HUDEP-2 (cell line): Measurements from ENCODE around the gene SYCP3.
A peak's percentile ranks its signal among the peaks of the same experiment; 100 is the strongest.
"Not testable (repeated sequence)": the region's sequence is repeated elsewhere in the genome, so short reads cannot be mapped to it uniquely, and the experiment has no call there.

ENCODE experiments used
- DNase-seq, 76 experiments: peaks; one replicate each; lab custom pipeline; 2025; ENCODE audit not compliant: unreplicated experiment in 76 of 76; lab: John Stamatoyannopoulos, UW

Gene SYCP3

GRCh38 chr12:101761350-101761749, 22.1 kb upstream of the SYCP3 start:
- DNase-seq: no peak

- DNase-seq: peak in 16 of 76 experiments; percentile 3 to 42 (median 23)
These were observed 20.3 kb upstream of the SYCP3 start for GRCh38 chr12:101759396-101760047.

- DNase-seq: no peak
These were observed 10.9 kb upstream of the SYCP3 start for GRCh38 chr12:101750152-101750551.

- DNase-seq: no peak
These were observed 10.4 kb upstream of the SYCP3 start for GRCh38 chr12:101749657-101750056.

DNA sequence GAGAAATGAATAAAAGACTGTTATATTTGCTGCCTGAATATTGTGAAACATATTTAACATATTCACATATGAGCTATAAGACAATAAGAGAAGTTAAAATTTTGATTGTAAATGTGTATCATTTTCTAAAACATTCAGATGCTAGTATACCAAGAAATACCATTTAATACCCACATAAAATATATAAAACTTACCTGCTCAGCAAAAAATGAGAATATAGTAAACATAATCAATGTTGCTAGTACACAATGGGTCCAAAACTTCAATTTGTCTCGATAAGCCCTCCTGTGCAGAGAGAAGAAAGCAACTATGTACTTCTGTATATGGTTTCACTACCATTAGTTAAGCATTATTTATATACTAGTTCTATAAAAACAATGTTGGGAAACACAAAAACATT, 9.6 kb upstream of the SYCP3 start:
- no peak for DNase-seq

- DNase-seq: no peak
These were observed 8.4 kb upstream of the SYCP3 start for GRCh38 chr12:101747697-101748096.

- no peak for DNase-seq
These were observed 7.4 kb upstream of the SYCP3 start for GRCh38 chr12:101746661-101747060.

DNA sequence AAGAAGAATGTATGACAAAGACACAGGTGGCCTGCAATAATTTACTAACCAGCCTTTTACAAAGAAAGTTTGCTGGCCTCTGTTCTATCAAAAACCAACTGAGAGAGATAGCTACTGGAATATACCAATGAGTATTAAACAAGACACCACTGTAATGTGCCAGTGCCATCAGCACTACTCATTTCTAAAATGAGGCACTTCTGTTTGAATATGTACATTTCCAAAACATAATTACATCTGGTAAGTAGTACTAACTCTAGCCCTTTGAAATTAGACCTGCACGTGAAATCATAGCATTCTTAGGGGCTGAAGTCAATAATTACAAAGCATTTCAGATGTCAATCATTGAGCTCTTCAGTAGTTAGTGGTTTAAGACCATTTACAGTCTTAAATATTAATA, 6.9 kb upstream of the SYCP3 start:
- DNase-seq: no peak

GRCh38 chr12:101745481-101745880, 6.2 kb upstream of the SYCP3 start:
- DNase-seq: no peak

DNA sequence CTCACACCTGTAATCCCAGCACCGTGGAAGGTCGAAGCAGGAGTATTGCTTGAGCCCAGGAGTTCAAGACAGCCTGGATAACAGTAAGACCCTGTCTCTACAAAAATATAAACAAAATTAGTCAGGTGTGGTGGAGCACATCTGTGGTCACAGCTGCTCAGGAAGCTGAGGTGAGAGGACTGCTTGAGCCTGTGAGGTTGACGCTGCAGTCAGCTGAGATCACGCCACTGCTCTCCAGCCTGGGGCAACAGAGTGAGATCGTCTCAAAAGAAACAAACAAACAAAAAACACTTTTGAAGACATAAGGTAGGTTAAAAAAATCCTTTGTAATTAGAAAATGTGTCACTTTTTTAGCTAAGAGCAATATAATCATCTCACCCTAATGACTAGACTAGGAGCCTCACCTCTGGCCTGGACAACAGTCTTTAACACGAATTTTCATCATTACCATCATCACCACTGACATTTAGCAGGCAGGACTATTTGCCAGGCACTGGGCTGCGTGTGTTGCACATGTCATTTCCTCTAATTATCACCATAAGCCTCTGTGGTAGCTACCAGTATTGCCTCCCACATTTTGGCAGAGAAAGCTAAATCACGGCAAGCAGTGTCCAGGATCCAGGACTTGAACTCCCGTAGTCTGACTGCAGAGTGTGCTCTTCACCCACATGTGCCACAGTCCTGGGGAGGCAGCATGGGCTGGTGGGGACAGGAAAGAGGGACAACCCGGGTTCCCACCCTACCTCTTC, 4.6 kb upstream of the SYCP3 start:
- no peak for DNase-seq

DNA sequence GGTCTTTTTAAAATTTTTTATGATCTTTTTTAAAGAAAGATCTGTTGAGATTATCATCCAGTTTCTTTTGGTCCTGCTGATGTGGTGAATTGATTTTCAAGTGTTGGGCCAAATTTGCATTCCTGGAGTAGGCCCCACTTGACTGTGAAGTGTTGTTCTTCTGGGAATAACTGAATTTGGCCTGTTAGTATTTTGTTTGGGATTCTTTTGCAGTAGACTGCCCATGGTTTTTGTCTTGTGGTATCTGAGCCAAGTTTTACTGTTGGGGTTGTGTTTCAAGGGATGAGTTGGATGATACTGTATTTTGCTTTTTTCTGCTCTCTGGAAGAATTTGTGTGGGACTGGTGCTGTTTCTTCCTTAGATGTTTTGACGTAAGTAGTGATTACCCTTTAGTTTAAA, 4.0 kb upstream of the SYCP3 start:
- DNase-seq: no peak

DNA sequence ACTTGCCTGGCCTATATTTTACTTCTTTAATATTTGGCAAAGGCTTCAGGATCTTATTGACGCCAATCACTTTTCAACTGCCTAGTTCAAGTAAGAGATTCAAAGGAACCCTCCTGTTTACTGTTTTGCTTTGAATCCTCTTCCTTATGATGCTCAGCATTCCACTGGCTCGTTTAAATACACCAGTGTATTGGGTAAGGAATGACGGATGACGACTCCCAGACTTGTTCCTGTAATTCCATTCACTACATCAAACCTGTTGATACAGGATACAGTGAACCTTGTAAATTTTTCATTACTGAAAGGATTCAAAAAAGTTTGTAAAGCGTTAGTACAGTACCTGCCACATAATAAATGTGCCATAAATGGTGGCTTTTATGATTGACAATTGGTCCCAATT, 1.7 kb upstream of the SYCP3 start:
- no peak for DNase-seq

DNA sequence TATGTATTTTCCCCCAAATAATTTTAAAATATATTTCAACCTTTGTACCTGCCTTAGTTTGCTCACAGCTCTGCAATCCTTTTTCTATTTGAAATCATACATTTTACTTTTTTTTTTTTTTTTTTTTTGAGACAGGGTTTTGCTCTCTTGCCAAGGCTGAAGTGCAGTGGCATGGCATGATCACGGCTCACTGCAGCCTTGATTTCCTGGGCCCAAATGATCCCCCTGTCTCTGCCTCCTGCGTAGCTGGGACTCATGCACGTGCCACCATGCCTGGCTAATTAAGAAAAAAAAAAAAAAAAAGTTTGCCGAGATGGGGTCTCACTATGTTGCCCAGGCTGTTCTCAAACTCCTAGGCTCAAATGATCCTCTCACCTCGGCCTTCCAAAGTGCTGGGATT, 1.3 kb upstream of the SYCP3 start:
- no peak for DNase-seq

DNA sequence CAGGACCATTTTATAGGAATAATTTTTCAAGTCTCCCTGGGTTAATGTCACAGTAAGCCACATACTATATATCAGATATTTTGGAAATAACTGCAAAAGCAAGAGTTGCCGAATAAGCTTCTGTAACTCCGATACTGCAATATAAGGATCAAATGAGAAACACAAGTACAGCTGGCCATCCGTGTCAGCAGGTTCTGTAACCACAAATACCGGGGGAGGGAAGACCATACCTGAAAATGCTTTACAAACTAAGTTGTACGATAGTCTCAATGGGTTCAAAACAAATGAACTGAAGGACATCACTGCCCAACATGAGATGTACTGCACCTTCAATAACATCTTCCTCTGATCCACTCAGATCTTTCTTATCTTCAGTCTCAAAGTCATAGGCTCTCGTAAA, 1.8 kb downstream of the SYCP3 start:
- no peak for DNase-seq

- not testable (repeated sequence) for DNase-seq
These were observed 4.8 kb downstream of the SYCP3 start for GRCh38 chr12:101734482-101734881.

GRCh38 chr12:101733166-101733565, 6.1 kb downstream of the SYCP3 start:
- DNase-seq: no peak

DNA sequence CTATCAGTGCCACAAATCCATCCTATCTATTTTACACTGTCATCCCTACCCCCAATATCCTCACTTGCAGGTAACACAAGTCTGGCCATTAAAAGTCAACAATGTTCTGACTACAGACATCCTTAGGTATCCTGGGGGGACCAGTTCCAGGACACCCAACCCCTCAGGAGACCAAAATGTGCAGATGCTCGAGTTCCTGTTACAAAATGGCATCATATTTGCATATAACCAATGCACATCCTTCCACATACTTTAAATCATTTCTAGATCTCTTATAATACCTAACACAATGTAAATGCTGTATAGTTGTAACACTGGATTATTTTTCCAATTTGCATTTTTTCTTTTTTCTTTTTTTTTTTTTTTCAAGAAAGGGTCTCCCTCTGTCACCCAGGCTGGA, 6.9 kb downstream of the SYCP3 start:
- no peak for DNase-seq

GRCh38 chr12:101729842-101730241, 9.4 kb downstream of the SYCP3 start:
- DNase-seq: no peak

DNA sequence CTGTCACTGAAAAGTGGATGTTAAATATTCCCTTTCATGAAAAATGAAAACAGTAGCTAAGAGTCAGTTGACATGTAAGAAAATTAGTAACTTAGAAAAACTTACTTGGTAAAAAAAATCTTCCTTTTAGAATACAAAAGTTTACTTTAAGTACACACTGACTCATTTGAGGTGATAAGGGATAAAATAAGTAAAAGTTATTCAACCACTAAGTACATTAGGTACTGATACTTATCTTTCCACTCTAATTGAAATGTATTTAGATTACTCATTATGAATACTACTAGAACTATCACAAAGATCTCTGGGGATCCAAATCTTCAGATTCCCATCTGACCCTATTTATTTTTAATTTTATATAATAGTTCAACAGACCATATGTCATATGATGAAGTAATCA, 12.2 kb downstream of the SYCP3 start:
- DNase-seq: no peak

- no peak for DNase-seq
These were observed 16.9 kb downstream of the SYCP3 start for GRCh38 chr12:101722392-101722791.

GRCh38 chr12:101720118-101720517, 19.1 kb downstream of the SYCP3 start:
- DNase-seq: no peak

- no peak for DNase-seq
These were observed 19.7 kb downstream of the SYCP3 start for GRCh38 chr12:101719566-101719965.
